ENCODE results near the gene ADSS1.

Gene ADSS1

DNA sequence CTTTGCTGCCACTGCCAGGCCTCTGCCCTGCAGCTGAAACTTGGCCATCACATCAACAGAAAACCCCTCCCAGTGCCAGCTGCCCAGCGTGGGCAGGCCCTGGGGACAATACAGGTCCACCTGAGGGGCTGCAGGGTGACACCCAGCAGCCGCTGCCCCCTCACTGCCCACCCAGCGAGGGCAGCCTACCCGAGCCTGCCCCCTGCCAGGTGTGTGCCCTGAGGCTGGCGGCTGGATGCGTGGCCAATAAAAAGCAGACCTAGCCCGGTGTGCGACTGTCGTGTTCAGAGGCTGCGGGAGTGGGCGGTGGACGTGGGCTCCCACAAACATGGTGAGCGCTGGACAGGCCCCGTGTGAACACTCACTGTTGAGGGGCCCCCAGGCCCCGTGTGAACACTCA, 4.7 kb upstream of the ADSS1 start:
- TF ChIP-seq CTCF (IDR thresholded peaks at IDR 0.05; ENCODE audit: low read depth, low read length, missing control alignments): no peak
- DNase-seq: no peak
- Histone ChIP-seq H3K27ac (no peak overlapping the region), H3K4me3 (ENCODE audit: low read depth, low read length) (no peak overlapping the region), H3K36me3 (replicated peaks) (peaks cover 46% of the 10 kb centered on the region), H3K27me3 (replicated peaks) (no peaks in the 10 kb centered on the region)
- in situ Hi-C loops (cut with HindIII; ENCODE audit: low pct_ligation_motif_present, low sequenced_read_pairs): no loop called here

DNA sequence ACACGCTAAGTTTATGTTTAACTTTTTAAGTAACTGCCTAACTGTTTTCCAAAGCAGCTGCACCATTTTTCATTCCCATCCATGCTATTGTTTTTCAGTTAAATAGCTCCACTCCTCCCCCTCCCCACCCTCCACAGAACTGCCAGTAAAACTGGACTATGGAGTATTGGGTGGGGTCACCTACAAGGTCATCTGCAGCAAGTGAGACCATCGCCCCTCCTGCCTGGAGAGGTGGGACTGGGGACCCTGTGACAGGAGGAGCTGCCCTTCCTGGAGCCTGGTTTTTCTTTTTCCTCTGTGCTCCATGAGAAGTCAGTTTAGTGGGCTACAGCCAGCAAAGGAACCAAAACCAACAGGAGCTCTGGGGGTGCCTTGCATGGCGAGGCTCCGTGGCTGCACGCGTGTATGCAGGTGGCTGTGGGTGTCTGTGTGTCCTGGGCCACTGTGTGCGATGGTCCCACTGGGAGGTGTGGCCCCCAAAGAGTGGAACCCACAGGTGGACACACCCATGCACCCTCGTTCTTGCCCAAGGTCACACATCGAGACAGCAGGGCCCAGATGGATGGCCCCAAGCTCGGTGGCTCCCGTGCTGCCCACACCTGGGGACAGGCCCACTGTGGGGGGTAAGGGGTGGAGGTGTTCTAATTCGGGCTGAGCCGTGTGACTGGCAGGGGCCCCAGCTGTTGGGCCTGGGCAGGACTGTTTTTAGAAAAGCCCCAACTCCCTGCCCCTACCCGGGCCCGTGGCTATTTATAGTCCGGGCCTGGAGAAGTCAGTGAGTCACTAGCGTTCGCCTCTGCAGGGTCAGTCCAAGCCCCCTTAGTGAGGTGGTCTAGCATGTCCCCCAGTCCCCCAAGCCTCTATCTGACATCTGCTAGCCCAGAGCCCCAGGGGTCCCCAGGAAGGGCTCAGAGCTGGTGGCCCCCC, 2.3 kb upstream of the ADSS1 start:
- H3K27ac ChIP-seq: no peak overlapping the region
- DNase-seq: no peak
- no peak overlapping the region for H3K4me3 ChIP-seq (ENCODE audit: low read depth, low read length)
- peaks cover 25% of the 10 kb centered on the region for H3K36me3 ChIP-seq (replicated peaks)
- in situ Hi-C loops (cut with HindIII; ENCODE audit: low pct_ligation_motif_present, low sequenced_read_pairs): no loop called here
- TF ChIP-seq CTCF (IDR thresholded peaks at IDR 0.05; ENCODE audit: low read depth, low read length, missing control alignments): no peak
- no peaks in the 10 kb centered on the region for H3K27me3 ChIP-seq (replicated peaks)

DNA sequence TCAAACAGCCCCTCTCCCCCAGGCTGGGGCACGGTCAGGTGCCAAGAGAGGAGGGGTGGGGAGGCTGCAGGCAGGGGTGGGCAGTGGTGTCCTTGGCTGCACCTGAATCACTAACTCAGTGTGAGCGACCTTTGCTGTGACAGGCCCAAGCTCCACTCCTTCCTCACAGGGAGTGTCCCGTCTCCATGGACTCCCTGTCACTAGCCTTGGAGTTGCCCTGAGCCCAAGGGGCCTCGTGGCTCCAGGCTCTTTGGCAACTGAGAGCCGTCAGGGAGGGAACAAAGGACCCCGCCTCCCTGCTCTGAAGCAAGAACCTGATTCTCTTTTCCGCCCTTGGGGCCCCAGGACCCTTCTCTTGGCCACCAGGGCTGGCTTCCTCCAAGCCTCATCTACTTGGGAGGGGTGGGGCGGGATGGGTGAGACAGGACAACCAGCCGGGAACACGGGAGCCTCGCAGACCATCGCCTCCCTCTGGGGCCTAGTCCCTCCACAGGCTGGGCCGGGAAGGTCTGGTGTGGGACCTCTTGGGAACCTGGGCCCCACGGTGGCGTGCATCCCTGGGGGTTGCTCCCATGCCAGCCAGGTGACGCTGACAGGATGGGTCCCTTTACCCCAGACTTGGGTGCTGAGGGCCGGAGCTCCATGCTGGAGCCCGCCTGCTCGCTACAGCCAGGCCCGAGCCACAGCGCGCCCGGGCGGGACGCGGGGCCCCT, 935 bp upstream of the ADSS1 start:
- DNase-seq: no peak
- H3K27me3 ChIP-seq (replicated peaks): no peaks in the 10 kb centered on the region
- H3K4me3 ChIP-seq (ENCODE audit: low read depth, low read length): no peak overlapping the region
- H3K36me3 ChIP-seq (replicated peaks): peaks cover 21% of the 10 kb centered on the region
- TF ChIP-seq CTCF (IDR thresholded peaks at IDR 0.05; ENCODE audit: low read depth, low read length, missing control alignments): no peak
- H3K27ac ChIP-seq: no peak overlapping the region
- in situ Hi-C loops (cut with HindIII; ENCODE audit: low pct_ligation_motif_present, low sequenced_read_pairs): no loop called here

- TF ChIP-seq CTCF (IDR thresholded peaks at IDR 0.05; ENCODE audit: low read depth, low read length, missing control alignments): no peak
- Histone ChIP-seq H3K36me3 (replicated peaks) (peaks cover 12% of the 10 kb centered on the region), H3K27me3 (replicated peaks) (no peaks in the 10 kb centered on the region), H3K4me3 (ENCODE audit: low read depth, low read length) (peak overlapping the region; percentile 37), H3K27ac (no peak overlapping the region)
- DNase-seq: no peak
- in situ Hi-C loops (cut with HindIII; ENCODE audit: low pct_ligation_motif_present, low sequenced_read_pairs): no loop called here
Observed at GRCh38 chr14:104724407-104724980, 465 bp downstream of the ADSS1 start.

- Histone ChIP-seq H3K4me3 (ENCODE audit: low read depth, low read length) (no peak overlapping the region), H3K27me3 (replicated peaks) (no peaks in the 10 kb centered on the region), H3K36me3 (replicated peaks) (peaks cover 6% of the 10 kb centered on the region), H3K27ac (no peak overlapping the region)
- in situ Hi-C loops (cut with HindIII; ENCODE audit: low pct_ligation_motif_present, low sequenced_read_pairs): no loop called here
- DNase-seq: no peak
- peak; percentile 56 for TF ChIP-seq CTCF (IDR thresholded peaks at IDR 0.05; ENCODE audit: low read depth, low read length, missing control alignments)
Observed at GRCh38 chr14:104724981-104725771, 1.1 kb downstream of the ADSS1 start.
